KMS-11 (cell line): ENCODE results near the gene CXCL5.

Experiments used
- H2AFZ ChIP-seq: fragments of 200-600 bp; sonication (generic); 2 replicates; pipeline ENCODE4 v1.6.1; 2016; ENCODE audit warnings: antibody characterized with exemption, mixed run types, low read depth
- H3K27ac ChIP-seq: fragments of 200-600 bp; sonication (generic); 2 replicates; pipeline ENCODE4 v1.6.1; 2016; ENCODE audit warnings: mild to moderate bottlenecking, mixed run types
- H3K27me3 ChIP-seq: fragments of 200-600 bp; sonication (generic); 2 replicates; pipeline ENCODE4 v1.6.1; 2017; ENCODE audit warnings: mild to moderate bottlenecking, low read depth, mixed run types, moderate library complexity; ENCODE audit not compliant: insufficient read depth
- H3K36me3 ChIP-seq: fragments of 200-600 bp; sonication (generic); 2 replicates; pipeline ENCODE4 v1.6.1; 2017; ENCODE audit warnings: mild to moderate bottlenecking, mixed run types; ENCODE audit not compliant: insufficient read depth
- H3K4me1 ChIP-seq: fragments of 200-600 bp; sonication (generic); 2 replicates; pipeline ENCODE4 v1.6.1; 2016; ENCODE audit warnings: mild to moderate bottlenecking, low read depth, mixed run types; ENCODE audit not compliant: poor library complexity, severe bottlenecking
- H3K4me2 ChIP-seq: fragments of 200-600 bp; sonication (generic); 2 replicates; pipeline ENCODE4 v1.7.0; 2016; ENCODE audit warnings: mild to moderate bottlenecking, mixed run types
- H3K4me3 ChIP-seq: fragments of 200-600 bp; sonication (generic); IDR thresholded peaks from 2 replicates; pipeline ENCODE4 v1.6.1; 2017; ENCODE audit warnings: low read depth, low read length, mixed read lengths; ENCODE audit not compliant: insufficient read depth
- H3K79me2 ChIP-seq: fragments of 200-600 bp; sonication (generic); 2 replicates; pipeline ENCODE4 v1.6.1; 2016; ENCODE audit warnings: low read depth, mixed run types; ENCODE audit not compliant: insufficient read depth
- H3K9ac ChIP-seq: fragments of 200-600 bp; sonication (generic); 2 replicates; pipeline ENCODE4 v1.6.1; 2016; ENCODE audit warnings: mild to moderate bottlenecking, mixed run types
- H4K20me1 ChIP-seq: fragments of 200-600 bp; sonication (generic); 2 replicates; pipeline ENCODE4 v1.6.1; 2016; ENCODE audit warnings: mild to moderate bottlenecking, mixed run types; ENCODE audit not compliant: insufficient read depth
- CTCF ChIP-seq: fragments of 200-600 bp; sonication (generic); conservative IDR thresholded peaks from 2 replicates; pipeline ENCODE4 v1.6.1; 2017; ENCODE audit warnings: low read depth, mild to moderate bottlenecking, antibody characterized with exemption, low read length, moderate library complexity, mixed read lengths

The CXCL5 gene

GRCh38 chr4:74032064-74032463 is 33.6 kb upstream of the CXCL5 start:
- no peaks in the 10 kb centered on the region for H3K4me1 ChIP-seq
- H3K36me3 ChIP-seq = no peaks in the 10 kb centered on the region
- TF ChIP-seq CTCF = no peak
- no peaks in the 10 kb centered on the region for H3K27me3 ChIP-seq
- no peak overlapping the region for H3K9ac ChIP-seq
- no peak overlapping the region for H3K4me3 ChIP-seq
- no peak overlapping the region for H3K27ac ChIP-seq
- H3K4me2 ChIP-seq = no peak overlapping the region
- no peaks in the 10 kb centered on the region for H4K20me1 ChIP-seq
- no peaks in the 10 kb centered on the region for H3K79me2 ChIP-seq
- H2AFZ ChIP-seq = no peak overlapping the region

- Histone ChIP-seq H3K4me1 (no peaks in the 10 kb centered on the region), H3K4me3 (no peak overlapping the region), H3K79me2 (no peaks in the 10 kb centered on the region), H3K36me3 (no peaks in the 10 kb centered on the region), H2AFZ (no peak overlapping the region), H4K20me1 (no peaks in the 10 kb centered on the region), H3K9ac (no peak overlapping the region), H3K27ac (no peak overlapping the region), H3K27me3 (no peaks in the 10 kb centered on the region), H3K4me2 (no peak overlapping the region)
- no peak for TF ChIP-seq CTCF
Observed at GRCh38 chr4:74031576-74031975, 33.1 kb upstream of the CXCL5 start.

DNA sequence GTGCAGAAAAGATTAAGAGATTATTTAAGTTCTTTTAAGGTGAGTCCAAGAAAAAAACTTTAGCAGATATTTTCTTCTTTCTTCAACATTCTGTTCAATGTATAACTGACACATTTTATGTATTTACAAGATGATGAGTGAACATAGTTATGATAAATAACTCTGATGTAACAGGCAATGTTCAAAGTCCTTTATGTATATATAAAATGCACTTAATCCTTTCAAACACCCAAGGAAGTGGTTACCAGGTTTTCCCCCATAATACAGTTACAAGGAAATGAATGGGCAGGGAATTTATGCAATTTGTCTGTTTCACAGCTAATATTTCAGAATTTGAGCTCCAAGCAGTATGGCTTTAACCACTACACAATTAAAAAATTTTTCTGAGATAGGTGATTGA is 31.8 kb upstream of the CXCL5 start:
- no peaks in the 10 kb centered on the region for H3K27me3 ChIP-seq
- no peak overlapping the region for H3K9ac ChIP-seq
- H3K79me2 ChIP-seq = no peaks in the 10 kb centered on the region
- no peak for TF ChIP-seq CTCF
- no peaks in the 10 kb centered on the region for H4K20me1 ChIP-seq
- no peak overlapping the region for H2AFZ ChIP-seq
- H3K4me3 ChIP-seq = no peak overlapping the region
- no peaks in the 10 kb centered on the region for H3K36me3 ChIP-seq
- H3K27ac ChIP-seq = no peak overlapping the region
- H3K4me1 ChIP-seq = no peaks in the 10 kb centered on the region
- H3K4me2 ChIP-seq = no peak overlapping the region

DNA sequence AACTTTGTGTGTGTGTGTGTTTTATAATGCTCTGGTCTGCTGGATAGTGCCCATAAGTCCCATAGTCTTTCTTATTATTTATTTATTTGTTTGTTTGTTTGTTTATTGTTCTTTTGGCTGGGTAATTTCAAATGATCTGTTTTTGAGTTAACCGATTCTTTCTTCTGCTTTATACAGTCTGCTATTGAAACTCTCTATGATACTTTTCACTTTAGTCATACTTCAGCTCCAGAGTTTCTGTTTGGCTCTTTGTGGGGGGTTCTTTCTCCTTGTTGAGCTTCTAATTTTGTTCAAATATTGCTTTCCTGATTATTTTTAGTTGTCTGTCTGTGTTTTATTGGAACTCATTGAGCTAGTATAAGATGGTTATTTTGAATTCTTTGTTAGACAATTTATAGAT is 30.0 kb upstream of the CXCL5 start:
- Histone ChIP-seq H3K27ac (no peak overlapping the region), H4K20me1 (no peaks in the 10 kb centered on the region), H3K4me3 (no peak overlapping the region)

More for the DNA sequence above, 30.0 kb upstream of the CXCL5 start:
- Histone ChIP-seq H3K4me2 (no peak overlapping the region), H3K79me2 (no peaks in the 10 kb centered on the region), H2AFZ (no peak overlapping the region), H3K4me1 (no peaks in the 10 kb centered on the region), H3K9ac (no peak overlapping the region), H3K36me3 (no peaks in the 10 kb centered on the region), H3K27me3 (no peaks in the 10 kb centered on the region)
- no peak for TF ChIP-seq CTCF
